DOHH2 (cell line): Measurements from ENCODE around the gene NOB1.

Experiments
- EZH2phosphoT487 ChIP-seq: fragments of 200-600 bp; sonication (generic); IDR thresholded peaks from 2 replicates; pipeline ENCODE4 v1.6.1; 2017; ENCODE audit warnings: borderline replicate concordance, mild to moderate bottlenecking, antibody characterized with exemption, low read length, moderate library complexity, mixed read lengths
- TF ChIP-seq, protein P1 (sequence below): fragments of 200-600 bp; sonication (generic); IDR thresholded peaks from one replicate; pipeline ENCODE4 v1.5.1; 2014; ENCODE audit warnings: antibody characterized with exemption, mild to moderate bottlenecking, low read depth, low read length; ENCODE audit not compliant: poor library complexity, severe bottlenecking

DNA sequence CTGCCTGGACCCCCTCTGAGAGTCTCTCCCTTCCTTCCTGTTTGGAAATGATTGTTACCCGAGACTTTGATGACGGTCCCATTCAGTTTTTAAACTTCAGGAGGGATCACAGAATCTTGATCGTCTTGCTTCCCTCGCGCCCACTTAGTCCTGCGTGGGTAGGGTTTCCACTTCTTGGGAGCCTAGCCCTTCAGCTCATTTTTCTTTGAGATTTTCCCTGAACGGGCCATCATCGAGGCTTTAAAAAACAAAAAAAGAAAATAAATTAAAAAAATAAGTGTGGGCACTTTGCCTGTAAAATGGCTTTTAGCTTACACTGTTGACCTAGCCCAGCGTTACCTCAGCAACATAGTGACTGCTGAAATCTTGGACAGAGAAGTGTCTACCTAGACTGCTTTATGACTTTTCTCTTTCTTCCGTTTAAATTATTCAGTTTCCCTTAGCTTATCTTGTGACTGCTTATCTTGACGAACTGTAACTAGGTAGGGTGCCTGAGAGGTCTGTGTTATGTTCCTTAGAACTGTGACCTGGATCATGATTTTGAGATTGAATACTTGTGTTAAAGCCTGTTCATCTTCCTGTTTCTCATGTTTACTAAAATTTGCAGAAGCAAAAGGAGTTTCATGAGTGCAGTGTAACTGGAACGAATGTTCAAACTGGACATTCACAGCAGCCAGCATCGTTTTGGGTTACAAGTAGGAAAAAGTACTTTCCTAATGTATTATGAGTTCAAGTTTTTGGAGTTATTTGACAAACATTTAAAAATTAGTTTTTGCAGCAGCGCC lies 8.3 kb upstream of the NOB1 start:
- TF ChIP-seq, protein P1, sequence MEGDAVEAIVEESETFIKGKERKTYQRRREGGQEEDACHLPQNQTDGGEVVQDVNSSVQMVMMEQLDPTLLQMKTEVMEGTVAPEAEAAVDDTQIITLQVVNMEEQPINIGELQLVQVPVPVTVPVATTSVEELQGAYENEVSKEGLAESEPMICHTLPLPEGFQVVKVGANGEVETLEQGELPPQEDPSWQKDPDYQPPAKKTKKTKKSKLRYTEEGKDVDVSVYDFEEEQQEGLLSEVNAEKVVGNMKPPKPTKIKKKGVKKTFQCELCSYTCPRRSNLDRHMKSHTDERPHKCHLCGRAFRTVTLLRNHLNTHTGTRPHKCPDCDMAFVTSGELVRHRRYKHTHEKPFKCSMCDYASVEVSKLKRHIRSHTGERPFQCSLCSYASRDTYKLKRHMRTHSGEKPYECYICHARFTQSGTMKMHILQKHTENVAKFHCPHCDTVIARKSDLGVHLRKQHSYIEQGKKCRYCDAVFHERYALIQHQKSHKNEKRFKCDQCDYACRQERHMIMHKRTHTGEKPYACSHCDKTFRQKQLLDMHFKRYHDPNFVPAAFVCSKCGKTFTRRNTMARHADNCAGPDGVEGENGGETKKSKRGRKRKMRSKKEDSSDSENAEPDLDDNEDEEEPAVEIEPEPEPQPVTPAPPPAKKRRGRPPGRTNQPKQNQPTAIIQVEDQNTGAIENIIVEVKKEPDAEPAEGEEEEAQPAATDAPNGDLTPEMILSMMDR, result no peak
- TF ChIP-seq EZH2phosphoT487, result no peak
